HepG2 (cell line): Measurements from ENCODE around the gene PAN3. TPM values are rescaled to one million over a fixed set of nuclear protein-coding genes. Genes with fewer than 3 reads are reported as not detected.
A peak's percentile ranks its signal among the peaks of the same experiment; 100 is the strongest.

ENCODE experiments used
- GABPA ChIP-seq, 2 experiments: IDR thresholded peaks; 2 replicates each; pipeline ENCODE4 v1.6.1; 2011 to 2016; ENCODE audit warnings: low read depth in 2 of 2, low read length in 1 of 2, missing biosample characterization in 1 of 2, missing genetic modification characterization in 1 of 2
- GATAD1 ChIP-seq: IDR thresholded peaks from 2 replicates; pipeline ENCODE4 v1.6.1; 2016; ENCODE audit warnings: missing genetic modification reagents, missing compliant biosample characterization
- HCFC1 ChIP-seq: fragments of 150-350 bp; IDR thresholded peaks from 2 replicates; pipeline ENCODE4 v1.6.1; 2014; ENCODE audit warnings: low read depth, low read length
- HIVEP1 ChIP-seq: sonication (generic); formaldehyde crosslinking; IDR thresholded peaks from 2 replicates; pipeline ENCODE4 v1.4.0; 2020; ENCODE audit warnings: mild to moderate bottlenecking, missing genetic modification reagents
- ISL2 ChIP-seq: sonication (generic); formaldehyde crosslinking; IDR thresholded peaks from 2 replicates; pipeline ENCODE4 v1.5.0; 2020; ENCODE audit warnings: missing genetic modification reagents
- PHF8 ChIP-seq: sonication (generic); formaldehyde crosslinking; IDR thresholded peaks from 2 replicates; pipeline ENCODE4 v1.5.0; 2020; ENCODE audit warnings: missing genetic modification reagents
- POLR2G ChIP-seq: fragments of 200-400 bp; formaldehyde crosslinking; IDR thresholded peaks from 2 replicates; pipeline ENCODE4 v1.6.1; 2018; ENCODE audit warnings: mild to moderate bottlenecking, low read depth, low read length, moderate library complexity
- ZNF160 ChIP-seq: sonication (generic); formaldehyde crosslinking; IDR thresholded peaks from 2 replicates; pipeline ENCODE4 v1.8.0; 2022; ENCODE audit warnings: mild to moderate bottlenecking, inconsistent platforms, missing genetic modification reagents
- ZNF235 ChIP-seq: sonication (generic); formaldehyde crosslinking; IDR thresholded peaks from 2 replicates; pipeline ENCODE4 v1.8.1; 2023; ENCODE audit warnings: mild to moderate bottlenecking, missing genetic modification reagents, borderline replicate concordance
- ZNF558 ChIP-seq: sonication (generic); formaldehyde crosslinking; IDR thresholded peaks from 2 replicates; pipeline ENCODE4 v1.9.0; 2022; ENCODE audit warnings: mild to moderate bottlenecking, missing genetic modification reagents, borderline replicate concordance
- ZNF660 ChIP-seq: sonication (generic); formaldehyde crosslinking; IDR thresholded peaks from 2 replicates; pipeline ENCODE4 v1.5.1; 2020; ENCODE audit warnings: mild to moderate bottlenecking, low read depth, missing genetic modification reagents, borderline replicate concordance
- polyA plus RNA-seq, 8 experiments: library from polyadenylated mRNA; depleted of rRNA in 3 of 8; stranded (reverse) in 7 of 8; unstranded in 1 of 8; fragments of >200 nt; fragmentation: Illumina TruSeq in 4 of 8; extraction: Trizol in 4 of 8; gene quantifications; 2 replicates each; pipeline versions ENCODE4 v1.2.1 to v1.2.3, GENCODE V29; 2011 to 2016; ENCODE audit warnings: low read depth in 4 of 8, missing spikeins in 1 of 8, mixed read lengths in 1 of 8; ENCODE audit not compliant: insufficient read depth in 1 of 8
- total RNA-seq, 5 experiments: library from RNA; depleted of rRNA; stranded (reverse); fragments of >200 nt; fragmentation: Illumina TruSeq; extraction: Trizol; gene quantifications; 2 replicates each; pipeline ENCODE4 v1.2.3, GENCODE V29; 2016; ENCODE audit warnings: low read depth in 1 of 5
- TF ChIP-seq, protein P1 (sequence below): sonication (generic); formaldehyde crosslinking; IDR thresholded peaks from 2 replicates; pipeline ENCODE4 v1.9.0; 2021; ENCODE audit warnings: mild to moderate bottlenecking, missing genetic modification reagents
- TF ChIP-seq, protein P2 (sequence below): sonication (generic); formaldehyde crosslinking; IDR thresholded peaks from 2 replicates; pipeline ENCODE4 v1.4.0; 2020; ENCODE audit warnings: missing genetic modification reagents, mild to moderate bottlenecking, borderline replicate concordance
- TF ChIP-seq, protein P3 (sequence below): IDR thresholded peaks from 2 replicates; pipeline ENCODE4 v1.4.0; 2020; ENCODE audit warnings: mild to moderate bottlenecking, missing genetic modification reagents

PAN3 gene
- total and polyA plus RNA-seq, 2 of the 13 experiments (the other 11 are each of a cell fraction or from before 2014, with no cell fraction given), result 9.7 to 10.6 TPM

DNA sequence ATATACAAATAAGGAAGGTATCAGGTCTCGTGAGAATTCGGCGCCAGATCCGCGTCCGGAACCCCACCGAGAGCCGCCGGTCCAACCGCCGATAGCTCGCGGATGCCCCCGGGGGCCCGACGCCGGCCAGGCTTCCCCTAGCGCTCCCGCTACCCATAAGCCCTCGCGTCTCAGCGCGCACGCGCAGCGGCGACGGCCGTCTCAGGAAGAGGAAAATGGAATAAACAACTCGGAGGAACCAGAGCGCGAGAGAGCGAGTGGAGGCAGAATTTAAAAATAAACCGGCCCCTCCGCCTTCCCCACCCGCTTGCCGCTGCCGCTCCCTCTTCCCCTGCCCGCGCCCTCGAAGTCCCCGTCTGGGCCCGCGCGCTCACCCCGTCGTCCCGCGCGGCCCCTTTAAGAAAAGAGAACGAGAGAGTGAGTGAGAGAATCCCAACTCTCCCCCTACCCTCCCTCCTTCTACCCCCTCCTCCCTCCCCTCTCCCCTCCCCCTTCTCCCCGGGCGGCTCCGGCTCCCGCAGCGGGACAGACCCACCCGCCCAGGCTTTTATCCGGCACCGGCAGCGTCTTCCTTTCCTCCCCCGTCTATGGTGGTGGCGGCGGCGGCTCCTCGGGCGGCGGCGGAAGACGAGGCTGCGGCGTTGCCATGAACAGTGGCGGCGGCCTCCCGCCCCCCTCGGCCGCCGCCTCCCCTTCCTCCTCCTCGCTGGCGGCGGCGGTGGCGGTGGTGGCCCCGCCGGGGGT lies at the start of gene PAN3 (continued):
- TF ChIP-seq, protein P1, sequence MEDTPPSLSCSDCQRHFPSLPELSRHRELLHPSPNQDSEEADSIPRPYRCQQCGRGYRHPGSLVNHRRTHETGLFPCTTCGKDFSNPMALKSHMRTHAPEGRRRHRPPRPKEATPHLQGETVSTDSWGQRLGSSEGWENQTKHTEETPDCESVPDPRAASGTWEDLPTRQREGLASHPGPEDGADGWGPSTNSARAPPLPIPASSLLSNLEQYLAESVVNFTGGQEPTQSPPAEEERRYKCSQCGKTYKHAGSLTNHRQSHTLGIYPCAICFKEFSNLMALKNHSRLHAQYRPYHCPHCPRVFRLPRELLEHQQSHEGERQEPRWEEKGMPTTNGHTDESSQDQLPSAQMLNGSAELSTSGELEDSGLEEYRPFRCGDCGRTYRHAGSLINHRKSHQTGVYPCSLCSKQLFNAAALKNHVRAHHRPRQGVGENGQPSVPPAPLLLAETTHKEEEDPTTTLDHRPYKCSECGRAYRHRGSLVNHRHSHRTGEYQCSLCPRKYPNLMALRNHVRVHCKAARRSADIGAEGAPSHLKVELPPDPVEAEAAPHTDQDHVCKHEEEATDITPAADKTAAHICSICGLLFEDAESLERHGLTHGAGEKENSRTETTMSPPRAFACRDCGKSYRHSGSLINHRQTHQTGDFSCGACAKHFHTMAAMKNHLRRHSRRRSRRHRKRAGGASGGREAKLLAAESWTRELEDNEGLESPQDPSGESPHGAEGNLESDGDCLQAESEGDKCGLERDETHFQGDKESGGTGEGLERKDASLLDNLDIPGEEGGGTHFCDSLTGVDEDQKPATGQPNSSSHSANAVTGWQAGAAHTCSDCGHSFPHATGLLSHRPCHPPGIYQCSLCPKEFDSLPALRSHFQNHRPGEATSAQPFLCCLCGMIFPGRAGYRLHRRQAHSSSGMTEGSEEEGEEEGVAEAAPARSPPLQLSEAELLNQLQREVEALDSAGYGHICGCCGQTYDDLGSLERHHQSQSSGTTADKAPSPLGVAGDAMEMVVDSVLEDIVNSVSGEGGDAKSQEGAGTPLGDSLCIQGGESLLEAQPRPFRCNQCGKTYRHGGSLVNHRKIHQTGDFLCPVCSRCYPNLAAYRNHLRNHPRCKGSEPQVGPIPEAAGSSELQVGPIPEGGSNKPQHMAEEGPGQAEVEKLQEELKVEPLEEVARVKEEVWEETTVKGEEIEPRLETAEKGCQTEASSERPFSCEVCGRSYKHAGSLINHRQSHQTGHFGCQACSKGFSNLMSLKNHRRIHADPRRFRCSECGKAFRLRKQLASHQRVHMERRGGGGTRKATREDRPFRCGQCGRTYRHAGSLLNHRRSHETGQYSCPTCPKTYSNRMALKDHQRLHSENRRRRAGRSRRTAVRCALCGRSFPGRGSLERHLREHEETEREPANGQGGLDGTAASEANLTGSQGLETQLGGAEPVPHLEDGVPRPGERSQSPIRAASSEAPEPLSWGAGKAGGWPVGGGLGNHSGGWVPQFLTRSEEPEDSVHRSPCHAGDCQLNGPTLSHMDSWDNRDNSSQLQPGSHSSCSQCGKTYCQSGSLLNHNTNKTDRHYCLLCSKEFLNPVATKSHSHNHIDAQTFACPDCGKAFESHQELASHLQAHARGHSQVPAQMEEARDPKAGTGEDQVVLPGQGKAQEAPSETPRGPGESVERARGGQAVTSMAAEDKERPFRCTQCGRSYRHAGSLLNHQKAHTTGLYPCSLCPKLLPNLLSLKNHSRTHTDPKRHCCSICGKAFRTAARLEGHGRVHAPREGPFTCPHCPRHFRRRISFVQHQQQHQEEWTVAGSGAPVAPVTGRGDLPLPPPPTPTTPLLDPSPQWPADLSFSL (CRISPR knock-in tag), result no peak
- TF ChIP-seq HIVEP1 (CRISPR knock-in tag), result peak; percentile 79
- peak; percentile 92 for TF ChIP-seq POLR2G
- TF ChIP-seq GATAD1, result peak; percentile 82
- 0 out of 2 replicates have a peak, but pooled peaks have one; percentile 3 for TF ChIP-seq ZNF558 (CRISPR knock-in tag)
- TF ChIP-seq, protein P2, sequence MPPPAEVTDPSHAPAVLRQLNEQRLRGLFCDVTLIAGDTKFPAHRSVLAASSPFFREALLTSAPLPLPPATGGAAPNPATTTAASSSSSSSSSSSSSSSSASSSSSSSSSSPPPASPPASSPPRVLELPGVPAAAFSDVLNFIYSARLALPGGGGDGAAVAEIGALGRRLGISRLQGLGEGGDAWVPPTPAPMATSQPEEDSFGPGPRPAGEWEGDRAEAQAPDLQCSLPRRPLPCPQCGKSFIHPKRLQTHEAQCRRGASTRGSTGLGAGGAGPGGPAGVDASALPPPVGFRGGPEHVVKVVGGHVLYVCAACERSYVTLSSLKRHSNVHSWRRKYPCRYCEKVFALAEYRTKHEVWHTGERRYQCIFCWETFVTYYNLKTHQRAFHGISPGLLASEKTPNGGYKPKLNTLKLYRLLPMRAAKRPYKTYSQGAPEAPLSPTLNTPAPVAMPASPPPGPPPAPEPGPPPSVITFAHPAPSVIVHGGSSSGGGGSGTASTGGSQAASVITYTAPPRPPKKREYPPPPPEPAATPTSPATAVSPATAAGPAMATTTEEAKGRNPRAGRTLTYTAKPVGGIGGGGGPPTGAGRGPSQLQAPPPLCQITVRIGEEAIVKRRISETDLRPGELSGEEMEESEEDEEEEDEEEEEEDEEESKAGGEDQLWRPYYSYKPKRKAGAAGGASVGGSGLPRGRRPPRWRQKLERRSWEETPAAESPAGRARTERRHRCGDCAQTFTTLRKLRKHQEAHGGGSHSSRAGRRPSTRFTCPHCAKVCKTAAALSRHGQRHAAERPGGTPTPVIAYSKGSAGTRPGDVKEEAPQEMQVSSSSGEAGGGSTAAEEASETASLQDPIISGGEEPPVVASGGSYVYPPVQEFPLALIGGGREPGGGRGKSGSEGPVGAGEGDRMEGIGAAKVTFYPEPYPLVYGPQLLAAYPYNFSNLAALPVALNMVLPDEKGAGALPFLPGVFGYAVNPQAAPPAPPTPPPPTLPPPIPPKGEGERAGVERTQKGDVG (CRISPR knock-in tag), result no peak
- peak; percentile 34; the same call in 1 of the 2 replicates for TF ChIP-seq HCFC1
- TF ChIP-seq ZNF235, result peak; percentile 72; the same call in 1 of the 2 replicates
- TF ChIP-seq GABPA (IDR thresholded peaks at IDR 0.05; ENCODE audit: low read depth, low read length), result no peak
- peak; percentile 38; the same call in 1 of the 2 replicates for TF ChIP-seq GABPA (CRISPR knock-in tag; IDR thresholded peaks at IDR 0.05; ENCODE audit: low read depth)
- peak; percentile 69; the same call in 1 of the 2 replicates for TF ChIP-seq ZNF160
- 0 out of 2 replicates have a peak, but pooled peaks have one; percentile 13 for TF ChIP-seq ISL2 (CRISPR knock-in tag)
- TF ChIP-seq, protein P3, sequence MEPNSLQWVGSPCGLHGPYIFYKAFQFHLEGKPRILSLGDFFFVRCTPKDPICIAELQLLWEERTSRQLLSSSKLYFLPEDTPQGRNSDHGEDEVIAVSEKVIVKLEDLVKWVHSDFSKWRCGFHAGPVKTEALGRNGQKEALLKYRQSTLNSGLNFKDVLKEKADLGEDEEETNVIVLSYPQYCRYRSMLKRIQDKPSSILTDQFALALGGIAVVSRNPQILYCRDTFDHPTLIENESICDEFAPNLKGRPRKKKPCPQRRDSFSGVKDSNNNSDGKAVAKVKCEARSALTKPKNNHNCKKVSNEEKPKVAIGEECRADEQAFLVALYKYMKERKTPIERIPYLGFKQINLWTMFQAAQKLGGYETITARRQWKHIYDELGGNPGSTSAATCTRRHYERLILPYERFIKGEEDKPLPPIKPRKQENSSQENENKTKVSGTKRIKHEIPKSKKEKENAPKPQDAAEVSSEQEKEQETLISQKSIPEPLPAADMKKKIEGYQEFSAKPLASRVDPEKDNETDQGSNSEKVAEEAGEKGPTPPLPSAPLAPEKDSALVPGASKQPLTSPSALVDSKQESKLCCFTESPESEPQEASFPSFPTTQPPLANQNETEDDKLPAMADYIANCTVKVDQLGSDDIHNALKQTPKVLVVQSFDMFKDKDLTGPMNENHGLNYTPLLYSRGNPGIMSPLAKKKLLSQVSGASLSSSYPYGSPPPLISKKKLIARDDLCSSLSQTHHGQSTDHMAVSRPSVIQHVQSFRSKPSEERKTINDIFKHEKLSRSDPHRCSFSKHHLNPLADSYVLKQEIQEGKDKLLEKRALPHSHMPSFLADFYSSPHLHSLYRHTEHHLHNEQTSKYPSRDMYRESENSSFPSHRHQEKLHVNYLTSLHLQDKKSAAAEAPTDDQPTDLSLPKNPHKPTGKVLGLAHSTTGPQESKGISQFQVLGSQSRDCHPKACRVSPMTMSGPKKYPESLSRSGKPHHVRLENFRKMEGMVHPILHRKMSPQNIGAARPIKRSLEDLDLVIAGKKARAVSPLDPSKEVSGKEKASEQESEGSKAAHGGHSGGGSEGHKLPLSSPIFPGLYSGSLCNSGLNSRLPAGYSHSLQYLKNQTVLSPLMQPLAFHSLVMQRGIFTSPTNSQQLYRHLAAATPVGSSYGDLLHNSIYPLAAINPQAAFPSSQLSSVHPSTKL (CRISPR knock-in tag), result peak; percentile 46; the same call in 1 of the 2 replicates
- no peak for TF ChIP-seq ZNF660
- peak; percentile 85 for TF ChIP-seq PHF8 (CRISPR knock-in tag)
